HUES64 (cell line): ENCODE data around the gene RNASE13.

Source experiments
- H3K27ac ChIP-seq: 2 replicates; pipeline ENCODE4 v1.7.0; 2013; ENCODE audit warnings: low read depth, low read length, inconsistent platforms
- H3K27me3 ChIP-seq: 2 replicates; pipeline ENCODE4 v1.6.1; 2013; ENCODE audit warnings: mild to moderate bottlenecking, low read length; ENCODE audit not compliant: insufficient read depth
- H3K36me3 ChIP-seq: 2 replicates; pipeline ENCODE4 v1.6.1; 2013; ENCODE audit warnings: mild to moderate bottlenecking, low read length; ENCODE audit not compliant: insufficient read depth
- H3K4me1 ChIP-seq: 2 replicates; pipeline ENCODE4 v1.6.1; 2013; ENCODE audit warnings: mild to moderate bottlenecking, low read length, moderate library complexity; ENCODE audit not compliant: insufficient read depth
- H3K4me3 ChIP-seq: 2 replicates; pipeline ENCODE4 v1.5.1; 2013; ENCODE audit warnings: mild to moderate bottlenecking, low read length, moderate library complexity
- H3K9ac ChIP-seq: 2 replicates; pipeline ENCODE4 v1.6.1; 2013; ENCODE audit warnings: mild to moderate bottlenecking, low read depth, low read length
- H3K9me3 ChIP-seq: 2 replicates; pipeline ENCODE4 v1.6.1; 2013; ENCODE audit warnings: low read depth, low read length; ENCODE audit not compliant: insufficient read depth
- WGBS: fragments of 150-250, 120-280 bp; methylation state at CpG from one replicate; pipeline ENCODE4 v1.1.7; 2013; ENCODE audit warnings: missing lambda C conversion rate; 5-methylcytosine and 5-hydroxymethylcytosine counted together

The RNASE13 gene

DNA sequence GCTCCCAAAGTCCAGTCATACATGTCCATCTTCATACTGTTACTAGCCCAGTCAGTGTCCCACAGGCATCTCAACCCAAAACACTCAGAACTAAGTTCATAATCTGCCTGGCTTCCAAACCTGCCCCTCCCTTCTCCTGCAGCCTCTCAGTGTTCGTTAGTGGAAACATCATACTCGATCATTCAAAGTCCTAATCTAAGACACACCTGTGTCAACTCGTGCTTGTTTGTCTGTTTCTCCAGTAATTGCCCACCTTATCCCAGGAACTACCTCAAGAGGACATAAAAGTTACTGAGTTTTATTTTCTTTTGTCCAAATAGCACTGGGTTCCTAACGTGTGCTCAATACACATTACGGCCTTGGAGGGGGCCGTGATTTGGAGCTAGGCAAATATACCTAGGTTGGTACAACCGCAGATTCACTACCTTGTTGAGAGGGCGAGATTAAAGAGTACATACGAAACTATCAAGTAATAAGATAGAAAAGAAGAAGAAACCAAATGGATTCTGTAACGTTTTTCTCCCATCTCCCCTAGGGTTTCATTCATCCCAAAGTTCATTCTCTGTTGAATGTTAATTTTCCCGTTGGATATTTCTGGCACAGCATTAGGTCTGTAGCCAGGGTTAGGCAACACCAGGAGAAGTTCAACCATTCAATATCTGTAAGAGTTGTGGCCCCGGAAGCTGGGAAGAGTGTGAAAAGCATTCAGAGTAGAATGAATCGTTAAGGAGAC is 26.2 kb upstream of the RNASE13 start:
- no peak overlapping the region for H3K9ac ChIP-seq
- no peaks in the 10 kb centered on the region for H3K36me3 ChIP-seq
- peaks cover 12% of the 10 kb centered on the region for H3K4me1 ChIP-seq
- H3K27me3 ChIP-seq, result no peaks in the 10 kb centered on the region
- H3K4me3 ChIP-seq, result no peak overlapping the region
- H3K9me3 ChIP-seq, result no peaks in the 10 kb centered on the region
- no peak overlapping the region for H3K27ac ChIP-seq
- WGBS, result 84% methylated on average over 13 of the region's 13 CpGs

DNA sequence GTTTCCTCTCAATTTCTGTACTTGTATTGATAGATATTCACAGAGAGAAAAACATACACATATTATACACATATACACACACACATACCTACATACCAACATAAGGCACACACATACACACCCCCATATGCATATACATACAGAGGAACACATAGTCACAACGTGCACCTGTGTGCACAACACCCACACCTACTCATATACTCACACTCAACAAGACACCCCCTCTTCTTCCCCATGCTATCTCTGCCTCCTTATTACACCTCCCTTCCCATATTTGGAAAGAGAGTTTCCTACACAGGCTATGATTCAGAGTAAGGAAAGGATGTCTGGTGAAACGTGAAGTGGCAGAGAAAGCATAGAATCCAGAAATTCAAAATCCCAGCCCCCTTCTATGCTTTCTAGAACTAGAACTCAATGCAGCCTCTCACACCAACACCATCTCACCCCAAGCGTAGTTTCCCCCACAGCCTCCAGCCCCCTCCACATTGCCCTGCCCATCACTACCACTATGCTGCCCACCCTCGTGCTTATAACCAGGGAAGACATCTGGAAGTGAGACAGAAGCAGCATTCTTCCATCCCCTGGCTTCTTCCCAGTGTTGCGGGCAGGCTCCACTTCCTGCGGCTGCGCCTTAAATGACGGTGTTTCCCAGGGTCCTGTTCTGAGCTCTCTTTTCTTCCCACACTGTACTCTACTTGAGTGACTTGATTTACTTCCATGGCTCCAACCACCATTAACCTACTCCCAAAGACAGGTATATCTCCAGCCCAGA is 25.4 kb upstream of the RNASE13 start:
- H3K27ac ChIP-seq, result no peak overlapping the region
- WGBS, result 89% methylated on average over 8 of the region's 8 CpGs
- H3K36me3 ChIP-seq, result no peaks in the 10 kb centered on the region
- no peaks in the 10 kb centered on the region for H3K9me3 ChIP-seq
- no peak overlapping the region for H3K4me3 ChIP-seq
- H3K9ac ChIP-seq, result no peak overlapping the region
- H3K27me3 ChIP-seq, result no peaks in the 10 kb centered on the region
- peaks cover 13% of the 10 kb centered on the region for H3K4me1 ChIP-seq

DNA sequence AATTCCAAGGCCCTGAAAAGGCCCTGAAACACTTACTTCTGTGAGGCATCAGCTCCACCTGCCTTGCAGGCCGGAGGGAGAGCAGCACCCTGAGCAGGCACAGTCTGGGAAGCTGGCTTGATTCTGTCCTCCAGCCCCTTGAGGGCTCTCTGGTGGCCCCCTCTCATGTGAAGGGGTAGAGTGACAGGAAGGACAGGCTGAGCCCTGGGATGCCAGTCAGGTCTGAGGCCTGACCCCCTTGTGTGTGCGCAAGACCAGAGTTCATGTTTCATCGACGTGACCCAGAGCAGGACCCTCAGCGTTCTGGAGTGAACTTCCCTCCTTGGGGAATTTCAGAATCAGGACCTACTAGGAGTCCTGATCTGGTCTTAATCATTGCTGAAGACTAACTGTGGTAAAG is 24.3 kb upstream of the RNASE13 start:
- Histone ChIP-seq H3K4me3 (no peak overlapping the region), H3K9me3 (no peaks in the 10 kb centered on the region), H3K27ac (no peak overlapping the region), H3K27me3 (no peaks in the 10 kb centered on the region), H3K9ac (no peak overlapping the region), H3K36me3 (no peaks in the 10 kb centered on the region), H3K4me1 (peaks cover 12% of the 10 kb centered on the region)
- WGBS, result 90% methylated on average over 5 of the region's 5 CpGs

DNA sequence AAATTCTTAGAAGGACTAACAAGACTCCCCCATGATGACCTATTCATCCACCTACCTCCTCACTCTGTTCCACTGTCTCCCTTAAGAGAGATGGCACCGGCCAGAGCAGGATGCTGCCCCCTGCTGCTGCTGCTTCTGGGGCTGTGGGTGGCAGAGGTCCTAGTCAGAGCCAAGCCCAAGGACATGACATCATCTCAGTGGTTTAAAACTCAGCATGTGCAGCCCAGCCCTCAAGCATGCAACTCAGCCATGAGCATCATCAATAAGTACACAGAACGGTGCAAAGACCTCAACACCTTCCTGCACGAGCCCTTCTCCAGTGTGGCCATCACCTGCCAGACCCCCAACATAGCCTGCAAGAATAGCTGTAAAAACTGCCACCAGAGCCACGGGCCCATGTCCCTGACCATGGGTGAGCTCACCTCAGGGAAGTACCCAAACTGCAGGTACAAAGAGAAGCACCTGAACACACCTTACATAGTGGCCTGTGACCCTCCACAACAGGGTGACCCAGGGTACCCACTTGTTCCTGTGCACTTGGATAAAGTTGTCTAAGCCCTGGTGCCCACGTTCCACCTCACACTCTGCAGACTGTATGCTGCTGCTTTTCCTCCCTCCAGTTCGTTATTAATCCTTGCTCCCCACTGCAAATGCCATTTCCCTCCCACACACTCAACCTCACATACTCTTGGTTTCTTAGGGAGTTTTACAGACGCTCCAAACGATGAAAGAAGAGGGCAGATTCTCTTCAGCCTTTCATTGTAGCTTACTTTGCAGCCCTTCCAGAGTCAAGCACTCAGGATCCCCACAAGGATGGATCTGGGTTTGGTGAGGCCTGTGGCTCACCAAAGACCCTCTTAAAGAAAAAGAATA is 23.4 kb upstream of the RNASE13 start, which contains the start of gene RNASE8:
RNASE8 (plus strand) TSS at position 20 of the 873 bp plus-strand sequence; CDS start at position 91, 71 bp downstream.
- no peak within 1 kb of the TSS for H3K27ac ChIP-seq
- WGBS, result 88% methylated on average over 8 of the region's 8 CpGs
- peaks cover 3% of the 10 kb centered on the region; the same call in 1 of the 2 replicates for H3K4me1 ChIP-seq
- H3K9me3 ChIP-seq, result no peaks in the 10 kb centered on the region
- no peaks in the 10 kb centered on the region for H3K36me3 ChIP-seq
- no peak within 1 kb of the TSS for H3K9ac ChIP-seq
- H3K4me3 ChIP-seq, result no peak within 1 kb of the TSS
- H3K27me3 ChIP-seq, result no peaks in the 10 kb centered on the region

DNA sequence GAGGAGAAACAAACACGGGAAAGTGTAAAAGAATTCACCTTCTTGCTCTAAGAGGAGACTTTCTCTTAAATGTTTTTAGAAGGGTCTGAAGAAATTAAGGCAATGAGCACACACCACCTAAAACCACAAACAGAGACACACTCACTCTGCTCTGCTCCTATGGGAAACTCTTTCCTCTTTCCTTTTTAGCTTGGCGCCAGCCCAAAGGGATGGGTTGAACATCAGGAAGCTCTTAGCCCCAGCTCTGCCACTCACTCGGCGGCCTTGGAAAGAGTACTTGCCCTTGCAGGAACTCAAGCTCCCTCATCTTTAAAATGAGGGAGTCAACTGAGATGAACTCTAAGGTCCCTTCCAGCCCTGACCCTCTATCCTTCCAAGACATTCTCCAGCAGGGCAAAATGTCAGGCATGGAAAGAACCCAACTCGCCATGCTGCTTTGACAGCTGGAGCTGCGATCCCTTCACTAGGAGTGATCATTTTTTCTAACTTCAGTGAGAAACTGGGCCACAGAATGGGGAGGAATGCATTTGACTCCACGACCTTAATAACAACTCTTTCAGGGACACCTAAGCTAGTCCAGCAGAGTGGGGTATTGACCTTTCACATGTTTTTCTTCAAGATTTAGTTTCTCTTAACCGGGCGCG is 22.0 kb upstream of the RNASE13 start:
- H3K9ac ChIP-seq, result no peak overlapping the region

DNA sequence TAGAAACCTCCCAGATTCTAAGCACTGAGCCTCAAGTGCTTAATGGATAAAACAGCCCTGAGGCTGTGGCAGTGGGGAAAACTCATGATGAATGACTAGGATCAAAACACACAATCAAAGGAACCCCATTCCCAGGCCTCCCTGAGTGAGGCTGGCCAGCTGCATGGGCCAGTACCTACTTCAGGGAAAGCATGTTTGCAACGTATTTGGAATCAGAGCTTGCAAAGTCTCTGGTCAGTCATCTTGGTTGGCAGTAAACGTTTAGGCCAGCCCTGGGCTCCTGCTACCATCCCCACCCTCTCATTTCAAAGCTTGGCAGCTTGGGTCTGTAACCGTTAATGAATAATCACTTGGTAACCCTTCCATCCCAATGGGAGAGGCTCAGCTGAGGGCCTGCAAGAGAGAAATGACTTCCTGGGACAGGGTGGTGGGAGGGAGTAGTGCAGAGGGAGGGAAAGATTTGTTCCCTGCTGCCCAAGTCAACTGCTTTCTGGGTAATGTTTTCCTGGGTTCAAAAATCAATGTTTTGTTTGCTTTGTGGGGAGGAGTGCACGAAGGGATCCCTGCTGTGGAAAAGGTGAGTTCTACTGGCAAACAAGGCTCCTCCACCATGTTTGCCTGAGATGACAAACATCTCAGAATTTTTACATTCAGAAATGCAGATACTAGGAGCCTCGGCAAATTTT is 21.0 kb upstream of the RNASE13 start:
- H3K4me3 ChIP-seq, result no peak overlapping the region
- no peaks in the 10 kb centered on the region for H3K36me3 ChIP-seq
- no peak overlapping the region for H3K9ac ChIP-seq
- no peaks in the 10 kb centered on the region for H3K9me3 ChIP-seq
- H3K4me1 ChIP-seq, result 0 out of 2 replicates have a peak, but pooled peaks cover 3% of the 10 kb centered on the region
- 58% methylated on average over 5 of the region's 5 CpGs for WGBS
- H3K27ac ChIP-seq, result no peak overlapping the region
- no peaks in the 10 kb centered on the region for H3K27me3 ChIP-seq

More for the DNA sequence above, 22.0 kb upstream of the RNASE13 start:
- Histone ChIP-seq H3K9me3 (no peaks in the 10 kb centered on the region), H3K4me1 (0 out of 2 replicates have a peak, but pooled peaks cover 3% of the 10 kb centered on the region), H3K36me3 (no peaks in the 10 kb centered on the region), H3K27ac (no peak overlapping the region), H3K4me3 (no peak overlapping the region), H3K27me3 (no peaks in the 10 kb centered on the region)
- WGBS, result 92% methylated on average over 10 of the region's 10 CpGs

DNA sequence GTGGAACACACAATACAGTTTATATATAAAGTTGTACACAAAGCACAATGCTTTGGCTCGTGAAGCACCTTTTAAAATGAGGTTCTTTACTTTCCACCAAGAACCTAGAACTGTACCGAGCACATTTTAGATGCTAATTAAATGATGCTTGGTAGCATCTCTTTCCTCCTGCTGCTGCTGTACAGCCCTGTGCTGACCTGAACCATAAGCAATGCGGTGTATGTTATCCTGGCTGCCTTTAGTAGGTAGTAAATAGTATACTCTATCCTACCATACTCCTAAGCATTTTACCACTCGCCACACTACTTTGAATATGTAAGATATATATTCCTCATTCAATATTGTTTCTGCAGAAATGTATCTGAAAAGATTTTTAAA is 20.1 kb upstream of the RNASE13 start:
- Histone ChIP-seq H3K36me3 (no peaks in the 10 kb centered on the region), H3K4me1 (0 out of 2 replicates have a peak, but pooled peaks cover 3% of the 10 kb centered on the region), H3K4me3 (no peak overlapping the region), H3K9me3 (no peaks in the 10 kb centered on the region), H3K27me3 (no peaks in the 10 kb centered on the region), H3K27ac (no peak overlapping the region), H3K9ac (no peak overlapping the region)
- WGBS, result 93% methylated on average over 2 of the region's 4 CpGs

DNA sequence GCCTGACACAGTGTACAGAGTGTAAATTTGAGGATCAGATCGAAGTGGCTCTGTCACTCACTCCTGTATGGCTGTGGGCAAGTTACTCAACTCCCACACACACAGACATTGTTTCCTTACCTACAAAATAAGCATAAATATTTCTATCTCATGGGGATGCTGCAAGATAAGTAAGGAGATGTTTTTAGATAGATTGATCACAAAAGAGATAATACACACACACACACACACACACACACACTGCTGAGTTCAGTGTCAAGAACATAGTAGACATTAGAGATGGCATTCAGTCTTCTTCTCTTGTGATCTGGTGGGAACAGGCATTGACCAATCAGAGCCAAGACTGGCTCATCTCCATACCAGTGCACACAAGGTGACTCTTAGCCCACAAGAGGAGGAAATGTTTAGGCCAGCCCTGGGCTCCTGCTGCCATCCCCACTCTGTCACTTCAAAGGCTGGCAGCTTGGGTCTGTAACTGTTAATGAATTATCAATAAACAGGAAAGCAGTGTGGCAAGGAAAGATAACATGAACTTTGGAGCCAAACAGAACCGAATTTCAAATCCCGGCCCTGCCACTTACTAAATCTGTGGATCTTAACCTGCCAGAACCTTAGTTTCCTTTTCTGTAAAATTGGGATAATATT is 19.6 kb upstream of the RNASE13 start:
- 0 out of 2 replicates have a peak, but pooled peaks cover 3% of the 10 kb centered on the region for H3K4me1 ChIP-seq
- H3K4me3 ChIP-seq, result no peak overlapping the region
- no peak overlapping the region for H3K9ac ChIP-seq
- H3K27me3 ChIP-seq, result no peaks in the 10 kb centered on the region
- H3K36me3 ChIP-seq, result no peaks in the 10 kb centered on the region
- 96% methylated on average over 3 of the region's 3 CpGs for WGBS
- H3K27ac ChIP-seq, result no peak overlapping the region
- H3K9me3 ChIP-seq, result no peaks in the 10 kb centered on the region

DNA sequence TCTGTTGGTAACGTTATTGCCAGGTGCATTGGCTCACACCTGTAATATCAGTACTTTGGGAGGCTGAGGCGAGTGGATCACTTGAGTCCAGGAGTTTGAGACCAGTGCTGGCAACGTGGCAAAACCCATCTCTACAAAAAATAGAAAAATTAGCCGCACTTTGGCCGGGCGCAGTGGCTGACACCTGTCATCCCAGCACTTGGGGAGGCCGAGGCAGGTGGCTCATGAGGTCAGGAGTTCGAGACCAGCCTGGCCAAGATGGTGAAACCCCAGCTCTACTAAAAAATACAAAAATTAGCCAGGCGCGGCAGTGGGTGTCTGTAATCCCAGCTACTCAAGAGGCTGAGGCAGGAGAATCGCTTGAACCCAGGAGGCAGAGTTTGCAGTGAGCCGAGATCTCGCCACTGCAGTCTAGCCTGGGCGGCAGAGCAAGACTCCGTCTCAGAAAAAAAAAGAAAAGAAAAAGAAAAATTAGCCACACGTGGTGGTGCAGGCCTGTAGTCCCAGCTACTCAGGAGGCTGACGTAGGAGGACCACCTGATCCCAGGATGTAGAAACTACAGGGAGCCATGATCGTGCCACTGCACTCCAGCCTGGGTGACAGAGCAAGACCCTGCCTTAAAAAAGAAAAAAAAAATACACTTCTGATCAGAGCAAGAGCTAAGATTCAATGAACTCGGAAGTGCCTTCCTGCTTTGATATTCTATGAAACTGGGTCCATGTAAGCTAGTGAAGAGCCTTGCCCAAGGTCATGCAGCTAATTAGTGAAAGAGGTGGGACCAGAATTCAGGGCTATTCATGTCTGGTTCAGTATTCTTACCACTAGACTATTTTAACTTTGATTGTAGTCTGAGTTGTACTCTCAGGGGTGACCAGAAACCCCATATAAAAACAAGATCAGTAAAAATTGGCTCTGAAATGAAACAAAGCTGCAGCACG is 18.8 kb upstream of the RNASE13 start:
- WGBS, result 93% methylated on average over 20 of the region's 20 CpGs
- Histone ChIP-seq H3K36me3 (no peaks in the 10 kb centered on the region), H3K27me3 (no peaks in the 10 kb centered on the region), H3K9ac (no peak overlapping the region), H3K4me1 (0 out of 2 replicates have a peak, but pooled peaks cover 3% of the 10 kb centered on the region), H3K4me3 (no peak overlapping the region), H3K27ac (no peak overlapping the region), H3K9me3 (no peaks in the 10 kb centered on the region)
